Upper lobe of left lung (tissue), 4 donors: ENCODE data around the gene SCFD2.

Experiments
- EP300 ChIP-seq, 4 donors: sonication (generic); formaldehyde crosslinking; IDR thresholded peaks; one replicate each; pipeline ENCODE4 v1.5.1; 2017; ENCODE audit warnings: antibody characterized with exemption in 4 of 4, control low read depth in 2 of 4
- POLR2A ChIP-seq, 4 donors: fragments of 450-650 bp; IDR thresholded peaks; one replicate each; pipeline ENCODE4 v1.5.1; 2016 to 2017; ENCODE audit warnings: antibody characterized with exemption in 4 of 4, mild to moderate bottlenecking in 2 of 4
- POLR2AphosphoS5 ChIP-seq, 2 donors: sonication (generic); formaldehyde crosslinking; IDR thresholded peaks; one replicate each; pipeline ENCODE4 v1.5.1; 2017; ENCODE audit warnings: antibody characterized with exemption in 2 of 2
- TF ChIP-seq, protein P1 (sequence below), 6 experiments: fragments of 450-650 bp in 4 of 6; fragments of 200-600 bp in 2 of 6; sonication (generic) in 2 of 6; IDR thresholded peaks; one replicate each; pipeline ENCODE4 v1.5.1; 2016 to 2019; ENCODE audit warnings: antibody characterized with exemption in 6 of 6

DNA sequence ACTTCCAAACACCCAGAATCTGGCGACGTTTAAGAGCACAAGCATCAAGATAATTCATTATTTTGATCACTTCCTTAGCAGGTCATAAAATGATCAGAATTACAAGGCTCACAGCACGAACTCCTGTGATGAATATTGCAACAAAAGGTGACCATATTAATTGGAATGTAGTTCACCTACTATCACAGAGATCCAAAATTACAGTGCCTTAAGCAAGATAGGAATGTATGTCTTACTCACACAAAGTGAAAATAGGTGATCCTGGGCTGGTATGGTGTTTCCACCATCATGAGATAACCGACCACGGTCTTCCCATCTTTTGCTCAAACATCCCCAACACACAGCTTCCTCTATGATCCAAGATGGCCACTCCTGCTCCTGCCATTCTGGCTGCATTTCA lies 131.2 kb downstream of the SCFD2 start:
- TF ChIP-seq, protein P1, sequence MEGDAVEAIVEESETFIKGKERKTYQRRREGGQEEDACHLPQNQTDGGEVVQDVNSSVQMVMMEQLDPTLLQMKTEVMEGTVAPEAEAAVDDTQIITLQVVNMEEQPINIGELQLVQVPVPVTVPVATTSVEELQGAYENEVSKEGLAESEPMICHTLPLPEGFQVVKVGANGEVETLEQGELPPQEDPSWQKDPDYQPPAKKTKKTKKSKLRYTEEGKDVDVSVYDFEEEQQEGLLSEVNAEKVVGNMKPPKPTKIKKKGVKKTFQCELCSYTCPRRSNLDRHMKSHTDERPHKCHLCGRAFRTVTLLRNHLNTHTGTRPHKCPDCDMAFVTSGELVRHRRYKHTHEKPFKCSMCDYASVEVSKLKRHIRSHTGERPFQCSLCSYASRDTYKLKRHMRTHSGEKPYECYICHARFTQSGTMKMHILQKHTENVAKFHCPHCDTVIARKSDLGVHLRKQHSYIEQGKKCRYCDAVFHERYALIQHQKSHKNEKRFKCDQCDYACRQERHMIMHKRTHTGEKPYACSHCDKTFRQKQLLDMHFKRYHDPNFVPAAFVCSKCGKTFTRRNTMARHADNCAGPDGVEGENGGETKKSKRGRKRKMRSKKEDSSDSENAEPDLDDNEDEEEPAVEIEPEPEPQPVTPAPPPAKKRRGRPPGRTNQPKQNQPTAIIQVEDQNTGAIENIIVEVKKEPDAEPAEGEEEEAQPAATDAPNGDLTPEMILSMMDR (IDR thresholded peaks at IDR 0.05): no peak
- TF ChIP-seq POLR2AphosphoS5 (IDR thresholded peaks at IDR 0.05) (no peak), POLR2A (IDR thresholded peaks at IDR 0.05) (no peak), EP300 (IDR thresholded peaks at IDR 0.05) (no peak)
